Mesothelial cell of epicardium (in vitro differentiated cells): ENCODE measurements around the gene A1CF. TPM values are rescaled to one million over a fixed set of nuclear protein-coding genes. Genes with fewer than 3 reads are reported as not detected.

ENCODE experiments used
- DNase-seq, 2 experiments: peaks; one replicate each; pipeline ENCODE4 v3.0.0; 2021; ENCODE audit warnings: low spot score in 2 of 2; ENCODE audit not compliant: unreplicated experiment in 2 of 2
- H3K27ac Mint-ChIP-seq: 2 replicates; pipeline ENCODE4 v1.8.0; 2021; ENCODE audit warnings: mixed read lengths
- H3K27me3 Mint-ChIP-seq: 2 replicates; pipeline ENCODE4 v1.8.0; 2021; ENCODE audit warnings: low read depth, mixed read lengths
- H3K36me3 Mint-ChIP-seq: 2 replicates; pipeline ENCODE4 v1.8.0; 2021; ENCODE audit warnings: mixed read lengths
- H3K4me1 Mint-ChIP-seq: 2 replicates; pipeline ENCODE4 v1.8.0; 2021; ENCODE audit warnings: mixed read lengths
- H3K4me3 Mint-ChIP-seq: 2 replicates; pipeline ENCODE4 v1.8.0; 2021; ENCODE audit warnings: mild to moderate bottlenecking, moderate library complexity, mixed read lengths
- H3K9me3 Mint-ChIP-seq: 2 replicates; pipeline ENCODE4 v1.8.0; 2021; ENCODE audit warnings: mixed read lengths
- CTCF ChIP-seq: fragments of 200-600 bp; sonication (generic); IDR thresholded peaks from one replicate; pipeline ENCODE4 v1.5.0; 2021; ENCODE audit warnings: antibody characterized with exemption; ENCODE audit not compliant: unreplicated experiment
- total RNA-seq: library from RNA; stranded (reverse); gene quantifications from 3 replicates; pipeline ENCODE4 v1.2.1, GENCODE V29; 2021

A1CF gene
- total RNA-seq, 1 donor from 2014 or later = not detected

DNA sequence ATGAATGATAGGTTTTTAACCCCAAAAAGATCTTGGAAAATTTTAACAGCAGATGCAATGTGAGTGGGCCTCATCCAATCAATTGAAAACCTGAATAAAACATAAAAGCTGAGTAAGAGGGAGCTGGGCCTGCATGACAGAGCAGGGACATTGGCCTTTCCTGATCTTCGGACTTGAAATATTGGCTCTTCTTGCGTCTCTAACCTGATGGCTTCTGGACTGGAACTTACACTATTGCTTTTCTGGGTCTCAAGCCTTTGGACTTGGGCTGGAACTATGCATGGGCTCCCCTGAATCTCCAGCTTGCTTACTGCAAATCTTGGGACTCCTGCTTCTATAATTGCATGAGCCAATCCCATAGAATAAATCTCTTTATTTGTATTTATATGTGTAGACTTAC, 9.0 kb downstream of the A1CF start:
- Mint-ChIP-seq H3K4me1 (no peaks in the 10 kb centered on the region), H3K9me3 (no peaks in the 10 kb centered on the region), H3K36me3 (no peaks in the 10 kb centered on the region), H3K27me3 (peaks cover 27% of the 10 kb centered on the region), H3K27ac (no peak overlapping the region), H3K4me3 (no peak overlapping the region)
- no peak for TF ChIP-seq CTCF
- DNase-seq = no peak

GRCh38 chr10:50874723-50875122, 10.7 kb downstream of the A1CF start:
- no peaks in the 10 kb centered on the region for H3K9me3 Mint-ChIP-seq
- TF ChIP-seq CTCF = no peak
- no peak for DNase-seq

GRCh38 chr10:50866317-50866716, 19.1 kb downstream of the A1CF start:
- no peaks in the 10 kb centered on the region for H3K36me3 Mint-ChIP-seq
- H3K27ac Mint-ChIP-seq = no peak overlapping the region
- H3K9me3 Mint-ChIP-seq = no peaks in the 10 kb centered on the region
- no peaks in the 10 kb centered on the region for H3K4me1 Mint-ChIP-seq
- DNase-seq = no peak
- H3K4me3 Mint-ChIP-seq = no peak overlapping the region
- peaks cover 57% of the 10 kb centered on the region for H3K27me3 Mint-ChIP-seq
- no peak for TF ChIP-seq CTCF

More at GRCh38 chr10:50874723-50875122, 10.7 kb downstream of the A1CF start:
- no peaks in the 10 kb centered on the region for H3K4me1 Mint-ChIP-seq
- no peak overlapping the region for H3K4me3 Mint-ChIP-seq
- H3K27ac Mint-ChIP-seq = no peak overlapping the region
- H3K27me3 Mint-ChIP-seq = peaks cover 35% of the 10 kb centered on the region
- H3K36me3 Mint-ChIP-seq = no peaks in the 10 kb centered on the region

DNA sequence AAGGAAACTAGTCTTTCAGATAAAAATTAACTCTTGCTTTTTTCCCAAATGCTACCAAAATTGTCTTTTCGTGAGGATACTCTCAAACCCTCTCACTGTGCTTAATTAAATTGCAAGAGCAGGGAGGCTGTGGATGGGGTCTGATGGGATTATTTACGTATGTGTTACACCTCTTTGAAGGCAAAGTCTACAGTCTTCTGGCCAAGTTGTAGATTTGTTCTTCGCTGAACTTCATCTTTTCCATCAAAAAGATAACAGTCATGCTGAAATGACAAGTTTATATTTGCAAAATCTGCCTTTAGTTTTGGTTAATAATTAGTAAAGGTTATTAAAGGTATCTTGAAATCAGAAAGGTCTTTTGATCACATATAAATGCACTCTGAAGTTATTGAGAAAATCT, 22.7 kb downstream of the A1CF start:
- H3K9me3 Mint-ChIP-seq = no peaks in the 10 kb centered on the region
- H3K27me3 Mint-ChIP-seq = peaks cover 47% of the 10 kb centered on the region
- TF ChIP-seq CTCF = no peak
- H3K27ac Mint-ChIP-seq = no peak overlapping the region
- H3K36me3 Mint-ChIP-seq = no peaks in the 10 kb centered on the region
- no peak for DNase-seq
- H3K4me1 Mint-ChIP-seq = no peaks in the 10 kb centered on the region
- no peak overlapping the region for H3K4me3 Mint-ChIP-seq

GRCh38 chr10:50861370-50861769, 24.1 kb downstream of the A1CF start:
- Mint-ChIP-seq H3K4me3 (no peak overlapping the region), H3K36me3 (no peaks in the 10 kb centered on the region), H3K27ac (no peak overlapping the region), H3K9me3 (no peaks in the 10 kb centered on the region), H3K4me1 (no peaks in the 10 kb centered on the region), H3K27me3 (peaks cover 44% of the 10 kb centered on the region)
- no peak for DNase-seq
- TF ChIP-seq CTCF = no peak

DNA sequence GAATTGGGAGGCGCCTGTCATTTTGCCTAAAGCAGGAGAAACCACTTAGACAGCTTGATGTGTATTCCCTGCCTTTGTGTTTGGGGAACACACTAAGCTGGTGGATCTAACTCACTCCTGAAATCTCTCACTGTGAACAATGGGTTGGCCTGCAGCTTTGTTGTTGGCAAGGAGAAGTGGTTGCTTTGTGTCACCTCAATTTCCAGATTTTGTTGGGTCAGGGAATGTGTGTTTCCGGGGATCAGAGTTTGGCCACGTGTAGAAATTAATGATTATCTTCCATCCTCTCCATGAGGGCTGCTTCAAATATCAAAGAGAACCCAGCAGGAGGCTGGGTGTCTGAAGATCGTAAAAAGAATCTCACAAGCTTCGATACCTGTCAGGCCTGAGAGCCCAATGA, 27.8 kb downstream of the A1CF start:
- TF ChIP-seq CTCF = no peak
- no peak overlapping the region for H3K4me3 Mint-ChIP-seq
- H3K27ac Mint-ChIP-seq = no peak overlapping the region

More for the DNA sequence above, 27.8 kb downstream of the A1CF start:
- no peaks in the 10 kb centered on the region for H3K9me3 Mint-ChIP-seq
- peaks cover 22% of the 10 kb centered on the region for H3K27me3 Mint-ChIP-seq
- H3K4me1 Mint-ChIP-seq = no peaks in the 10 kb centered on the region
- H3K36me3 Mint-ChIP-seq = no peaks in the 10 kb centered on the region
- DNase-seq = no peak
